NCI-H2171 treated with DMSO at 0.1 percent for 48 hours (cell line): ENCODE measurements around the gene CHL1.

ENCODE experiments used
- DNase-seq: peaks from one replicate; lab custom pipeline; 2025; lab: John Stamatoyannopoulos, UW

Gene CHL1, protein sequence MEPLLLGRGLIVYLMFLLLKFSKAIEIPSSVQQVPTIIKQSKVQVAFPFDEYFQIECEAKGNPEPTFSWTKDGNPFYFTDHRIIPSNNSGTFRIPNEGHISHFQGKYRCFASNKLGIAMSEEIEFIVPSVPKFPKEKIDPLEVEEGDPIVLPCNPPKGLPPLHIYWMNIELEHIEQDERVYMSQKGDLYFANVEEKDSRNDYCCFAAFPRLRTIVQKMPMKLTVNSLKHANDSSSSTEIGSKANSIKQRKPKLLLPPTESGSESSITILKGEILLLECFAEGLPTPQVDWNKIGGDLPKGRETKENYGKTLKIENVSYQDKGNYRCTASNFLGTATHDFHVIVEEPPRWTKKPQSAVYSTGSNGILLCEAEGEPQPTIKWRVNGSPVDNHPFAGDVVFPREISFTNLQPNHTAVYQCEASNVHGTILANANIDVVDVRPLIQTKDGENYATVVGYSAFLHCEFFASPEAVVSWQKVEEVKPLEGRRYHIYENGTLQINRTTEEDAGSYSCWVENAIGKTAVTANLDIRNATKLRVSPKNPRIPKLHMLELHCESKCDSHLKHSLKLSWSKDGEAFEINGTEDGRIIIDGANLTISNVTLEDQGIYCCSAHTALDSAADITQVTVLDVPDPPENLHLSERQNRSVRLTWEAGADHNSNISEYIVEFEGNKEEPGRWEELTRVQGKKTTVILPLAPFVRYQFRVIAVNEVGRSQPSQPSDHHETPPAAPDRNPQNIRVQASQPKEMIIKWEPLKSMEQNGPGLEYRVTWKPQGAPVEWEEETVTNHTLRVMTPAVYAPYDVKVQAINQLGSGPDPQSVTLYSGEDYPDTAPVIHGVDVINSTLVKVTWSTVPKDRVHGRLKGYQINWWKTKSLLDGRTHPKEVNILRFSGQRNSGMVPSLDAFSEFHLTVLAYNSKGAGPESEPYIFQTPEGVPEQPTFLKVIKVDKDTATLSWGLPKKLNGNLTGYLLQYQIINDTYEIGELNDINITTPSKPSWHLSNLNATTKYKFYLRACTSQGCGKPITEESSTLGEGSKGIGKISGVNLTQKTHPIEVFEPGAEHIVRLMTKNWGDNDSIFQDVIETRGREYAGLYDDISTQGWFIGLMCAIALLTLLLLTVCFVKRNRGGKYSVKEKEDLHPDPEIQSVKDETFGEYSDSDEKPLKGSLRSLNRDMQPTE (N-terminal part only)

DNA sequence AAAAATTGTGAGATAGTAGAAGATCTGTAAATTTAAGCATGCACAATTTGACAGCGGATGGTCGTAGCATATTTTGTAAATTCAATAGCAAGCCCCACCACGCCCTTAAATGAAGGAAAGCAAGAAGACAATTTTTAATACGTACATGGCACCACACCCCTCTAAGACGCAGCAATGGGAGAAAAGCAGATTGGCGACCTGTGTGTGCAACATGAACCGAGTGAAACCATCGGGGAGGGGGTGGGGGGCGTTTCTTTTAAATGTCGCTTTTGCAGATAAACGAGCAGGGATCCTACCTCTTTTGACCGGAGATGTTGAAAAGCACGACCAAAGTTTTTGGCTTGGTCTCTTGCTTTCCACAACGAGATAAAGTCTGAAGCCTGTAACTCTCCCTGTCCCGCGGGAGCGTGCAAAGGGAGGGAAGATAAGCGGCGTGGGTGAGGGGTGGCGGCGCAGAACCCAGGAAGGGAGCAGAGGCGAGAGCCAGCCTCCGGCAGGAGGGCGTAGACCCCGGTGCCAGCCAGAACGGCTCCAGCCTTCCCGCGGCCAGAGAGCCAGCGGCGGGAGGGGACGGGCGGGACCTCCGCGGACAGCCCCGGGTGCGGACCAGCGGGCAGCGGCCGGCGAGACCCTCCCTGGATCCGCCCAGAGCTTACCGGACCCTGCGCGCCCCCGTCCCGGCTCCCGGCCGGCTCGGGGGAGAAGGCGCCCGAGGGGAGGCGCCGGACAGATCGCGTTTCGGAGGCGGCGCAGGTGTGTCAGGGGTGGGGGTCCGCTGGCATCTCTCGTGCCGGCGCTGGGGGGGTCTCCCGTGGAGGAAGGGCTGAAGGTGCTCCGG is at the start of gene CHL1:
CHL1 (plus strand) TSS at position 453 of the 838 bp plus-strand sequence. CDS start 123,014 bp downstream, outside the sequence.
- no peak for DNase-seq

DNA sequence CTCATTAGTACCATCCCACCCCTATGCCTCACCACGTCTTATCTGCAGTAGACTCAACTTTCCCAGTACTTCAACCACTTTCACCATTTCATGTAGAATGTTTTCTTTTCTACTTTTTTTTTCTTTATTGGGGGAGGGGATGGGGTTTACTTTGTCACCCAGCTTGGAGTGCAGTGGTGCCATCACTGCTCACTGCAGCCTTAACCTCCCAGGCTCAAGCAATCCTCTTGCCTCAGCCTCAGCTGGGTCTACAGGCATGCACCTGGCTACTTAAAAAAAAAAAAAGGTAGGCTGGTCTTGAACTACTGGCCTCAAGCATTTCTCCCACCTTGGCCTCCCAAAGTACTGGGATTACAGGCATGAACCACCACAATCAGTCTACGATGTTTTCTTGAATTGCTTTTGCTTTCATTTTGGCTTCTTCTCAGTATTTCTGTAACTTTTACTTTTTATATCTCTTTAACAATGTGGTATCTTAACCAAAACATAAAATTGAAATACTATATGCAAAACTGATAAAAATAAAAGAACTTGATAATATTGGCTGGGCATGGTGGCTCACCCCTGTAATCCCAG is 44.9 kb upstream of the CHL1 start:
- DNase-seq: no peak

DNA sequence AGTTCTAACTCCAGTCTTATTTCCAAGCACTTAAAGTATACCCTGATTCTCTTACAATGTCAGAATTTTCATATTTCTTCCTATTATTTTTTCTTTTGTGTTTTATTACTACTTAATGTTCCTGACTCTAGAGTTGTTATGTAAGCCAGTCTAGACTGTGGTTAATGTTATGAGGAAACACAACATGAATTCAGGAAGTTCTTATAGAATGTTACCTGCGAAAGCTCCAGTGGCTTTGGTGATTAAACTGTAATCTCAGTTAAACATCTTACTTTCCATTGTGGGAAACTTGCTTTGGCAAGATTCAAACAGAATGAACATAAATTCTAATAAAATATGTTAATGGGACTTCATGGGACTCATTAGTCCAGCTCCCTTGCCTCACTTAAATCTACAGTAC is 36.6 kb upstream of the CHL1 start:
- no peak for DNase-seq

DNA sequence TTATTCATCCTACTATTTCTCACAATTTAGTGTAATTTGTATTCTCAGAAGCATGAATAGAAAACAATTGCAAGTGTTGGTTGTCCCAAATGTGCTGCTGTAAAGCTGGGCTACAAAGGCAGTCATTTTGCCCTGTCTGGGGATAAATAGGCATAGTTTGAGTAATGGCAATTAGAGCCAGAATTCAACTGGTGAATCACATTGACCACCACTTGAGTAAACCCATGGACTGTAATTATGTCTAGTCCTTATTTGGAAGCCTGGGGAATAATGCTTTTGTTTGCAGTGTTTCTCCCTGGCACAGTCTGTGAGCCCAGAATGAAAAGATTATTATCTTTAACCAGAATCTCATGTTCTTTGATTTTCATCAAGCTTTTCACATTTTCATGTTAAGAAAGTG is 30.5 kb upstream of the CHL1 start:
- DNase-seq: no peak

DNA sequence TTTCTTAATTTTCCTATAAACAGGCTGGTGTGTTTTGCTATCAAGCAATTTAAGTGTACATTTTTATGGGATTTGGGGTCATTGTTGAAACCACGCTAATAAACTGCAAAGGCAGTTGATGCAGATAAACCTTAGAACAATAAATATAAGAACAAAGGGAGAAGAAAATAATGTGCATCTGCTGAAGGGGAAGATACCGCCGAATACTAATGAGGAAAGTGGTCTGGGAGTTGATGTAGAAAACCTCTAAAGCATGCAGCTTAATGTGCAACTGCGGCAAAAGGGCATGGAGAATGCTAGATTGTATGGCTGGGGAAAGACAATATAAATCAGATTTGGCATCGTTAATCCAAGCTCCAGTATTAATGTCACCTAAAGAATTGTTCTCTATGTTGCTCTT is 29.8 kb upstream of the CHL1 start:
- DNase-seq: no peak

DNA sequence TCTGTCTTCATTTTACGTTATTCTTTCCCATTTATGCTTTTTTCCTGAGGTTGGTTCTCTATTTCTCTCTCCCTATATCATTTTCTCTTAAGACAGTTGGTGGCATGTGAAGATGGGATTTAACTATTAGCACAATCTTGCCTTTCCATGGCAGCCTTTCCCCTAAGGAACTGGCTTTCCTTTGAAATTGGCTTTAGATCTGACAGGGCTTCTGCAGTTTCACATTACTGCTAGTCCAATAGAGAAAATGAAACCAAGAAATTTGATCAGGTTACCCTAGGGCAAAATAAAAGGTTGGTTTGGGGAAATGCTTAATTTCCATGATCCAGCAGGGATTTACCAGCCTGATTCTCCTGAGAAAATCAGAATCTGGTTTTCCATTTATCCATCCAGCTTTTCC is 22.7 kb upstream of the CHL1 start:
- DNase-seq: no peak

DNA sequence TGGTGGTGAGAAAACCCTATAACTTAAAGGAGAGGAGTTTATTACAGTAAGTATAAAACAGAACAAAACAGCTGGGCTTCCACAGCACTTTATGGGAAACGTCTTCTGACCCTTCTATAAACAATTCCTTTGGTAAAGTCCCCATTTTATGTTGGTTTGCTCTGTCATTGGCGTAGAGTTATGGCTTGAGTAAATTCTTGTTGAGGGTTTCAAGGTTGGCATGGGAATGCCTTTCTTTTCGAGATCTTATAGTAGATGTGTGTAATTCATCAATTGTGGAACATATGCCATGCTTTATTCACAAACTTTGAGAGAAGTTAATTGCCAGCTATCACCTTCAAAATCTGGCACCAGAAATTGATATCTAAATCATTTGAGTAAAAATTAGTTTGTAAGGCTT is 11.6 kb upstream of the CHL1 start:
- DNase-seq: no peak

DNA sequence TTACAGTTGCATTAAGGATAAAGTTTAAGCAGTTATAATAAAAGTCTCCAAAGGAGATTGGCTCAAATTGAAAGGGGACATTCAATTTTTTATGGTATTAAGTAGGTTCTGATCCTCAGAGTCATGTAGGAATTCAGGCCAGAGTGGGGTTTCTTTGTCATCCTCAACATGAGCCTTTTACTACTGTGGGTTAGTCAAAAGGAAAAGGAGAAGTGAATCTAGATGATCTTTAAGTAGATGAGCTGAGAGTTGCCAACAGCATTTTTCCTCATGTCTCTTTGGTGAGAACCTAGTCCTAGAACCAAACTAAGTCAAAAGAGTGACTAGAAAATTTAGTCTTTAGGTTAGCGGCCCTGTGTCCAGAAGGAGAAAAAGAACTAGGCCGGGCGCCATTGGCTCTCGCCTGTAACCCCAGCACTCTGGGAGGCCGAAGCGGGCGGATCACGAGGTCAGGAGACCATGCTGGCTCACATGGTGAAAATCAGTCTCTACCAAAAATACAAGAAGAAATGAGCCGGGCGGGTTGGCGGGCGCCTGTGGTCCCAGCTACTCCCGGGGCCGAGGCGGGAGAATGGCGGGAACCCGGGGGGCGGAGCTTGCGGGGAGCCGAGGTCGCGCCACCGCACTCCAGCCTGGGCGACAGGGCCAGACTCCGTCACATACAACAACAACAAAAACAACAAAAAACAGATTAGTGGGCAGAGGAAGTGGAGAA is 4.2 kb upstream of the CHL1 start:
- no peak for DNase-seq

DNA sequence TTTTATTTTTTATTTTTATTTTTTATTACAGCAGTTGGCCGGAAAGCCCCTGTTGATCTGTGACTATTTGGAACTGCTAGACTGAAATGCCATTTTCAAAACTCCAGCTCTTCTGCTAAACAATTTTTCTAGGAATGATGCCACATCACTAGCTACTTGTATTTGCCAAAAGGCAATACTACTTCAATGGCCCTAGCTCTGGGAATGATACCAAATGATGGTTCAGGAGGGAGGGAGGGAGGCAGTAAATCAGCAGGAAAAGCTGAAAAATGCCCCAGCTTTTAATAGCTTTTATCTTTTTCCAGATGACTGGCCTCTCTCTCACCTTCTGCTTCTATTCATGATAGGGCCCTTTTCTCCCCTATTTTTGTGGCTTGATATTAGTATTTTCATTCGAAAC is 2.6 kb upstream of the CHL1 start:
- DNase-seq: no peak

DNA sequence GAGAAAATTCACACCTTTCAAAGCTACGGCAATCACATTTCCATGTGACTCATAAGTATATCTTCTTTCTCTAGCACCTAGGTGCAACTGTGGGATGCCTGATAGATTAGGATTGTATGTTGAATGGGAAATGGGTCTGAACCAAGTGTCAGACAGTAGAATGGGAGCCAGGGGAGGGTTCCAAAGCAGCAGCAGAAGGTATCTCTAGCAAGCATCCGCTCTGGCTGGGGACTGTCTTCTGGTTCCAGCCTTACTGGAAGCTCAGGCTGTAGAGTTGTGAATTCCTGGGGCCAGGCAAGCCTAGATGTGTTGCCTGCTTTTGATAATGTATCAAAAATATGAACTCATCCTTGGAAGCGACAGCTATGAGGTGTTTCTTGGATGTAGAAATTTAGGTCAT is 2.1 kb upstream of the CHL1 start:
- DNase-seq: no peak

DNA sequence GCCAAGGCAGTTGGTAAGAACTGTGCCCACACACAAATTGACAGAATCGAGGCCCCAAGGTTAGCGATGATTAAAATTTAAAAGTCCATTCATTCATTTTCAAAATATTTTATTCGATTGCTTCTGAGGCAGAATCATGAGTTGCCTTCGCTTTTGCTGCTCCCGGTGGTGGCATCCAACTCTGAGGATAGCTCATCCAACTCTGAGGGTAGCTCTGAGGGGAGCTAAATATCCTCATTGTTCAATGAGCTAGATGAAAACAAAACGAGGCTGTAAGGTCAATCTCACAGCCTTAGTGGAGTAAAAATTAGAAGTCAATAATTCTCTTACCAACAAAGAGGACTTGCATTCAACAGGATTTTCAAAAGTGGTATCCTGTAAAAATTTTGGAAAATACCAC is 897 bp upstream of the CHL1 start:
- no peak for DNase-seq

DNA sequence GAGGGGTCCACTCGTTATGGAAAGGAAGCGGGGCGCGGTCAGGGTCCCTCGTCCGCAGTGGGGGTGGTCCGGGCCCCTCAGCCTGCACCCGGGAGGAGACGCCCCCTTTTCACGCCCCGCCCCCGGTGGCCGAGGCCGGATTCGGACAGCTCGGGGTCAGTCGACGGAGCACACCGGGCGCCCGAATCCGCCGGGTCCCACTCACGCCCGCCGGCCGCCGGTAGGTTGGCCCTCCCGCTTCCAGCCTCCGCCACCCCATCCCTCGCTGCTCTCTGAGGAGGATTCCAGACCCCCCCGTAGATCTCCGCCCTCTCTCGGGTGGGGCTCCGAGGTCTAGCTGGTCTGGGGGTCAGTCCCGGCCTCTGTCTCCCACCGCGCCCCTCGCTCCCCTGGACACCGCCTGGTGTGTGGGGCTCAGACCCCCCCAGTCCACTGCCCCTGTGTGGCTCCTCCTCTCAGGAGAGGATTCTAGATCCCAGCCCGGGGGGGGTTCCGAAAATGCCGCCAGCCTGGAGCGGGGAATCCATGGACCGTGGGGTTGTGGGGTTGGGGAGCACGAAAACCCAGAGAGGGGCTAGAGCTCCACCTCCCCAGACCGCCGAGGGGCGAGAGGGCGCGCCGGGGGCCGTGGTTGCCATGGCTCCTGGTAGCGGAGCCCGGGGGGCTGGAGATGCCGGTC is 725 bp downstream of the CHL1 start:
- DNase-seq: no peak

DNA sequence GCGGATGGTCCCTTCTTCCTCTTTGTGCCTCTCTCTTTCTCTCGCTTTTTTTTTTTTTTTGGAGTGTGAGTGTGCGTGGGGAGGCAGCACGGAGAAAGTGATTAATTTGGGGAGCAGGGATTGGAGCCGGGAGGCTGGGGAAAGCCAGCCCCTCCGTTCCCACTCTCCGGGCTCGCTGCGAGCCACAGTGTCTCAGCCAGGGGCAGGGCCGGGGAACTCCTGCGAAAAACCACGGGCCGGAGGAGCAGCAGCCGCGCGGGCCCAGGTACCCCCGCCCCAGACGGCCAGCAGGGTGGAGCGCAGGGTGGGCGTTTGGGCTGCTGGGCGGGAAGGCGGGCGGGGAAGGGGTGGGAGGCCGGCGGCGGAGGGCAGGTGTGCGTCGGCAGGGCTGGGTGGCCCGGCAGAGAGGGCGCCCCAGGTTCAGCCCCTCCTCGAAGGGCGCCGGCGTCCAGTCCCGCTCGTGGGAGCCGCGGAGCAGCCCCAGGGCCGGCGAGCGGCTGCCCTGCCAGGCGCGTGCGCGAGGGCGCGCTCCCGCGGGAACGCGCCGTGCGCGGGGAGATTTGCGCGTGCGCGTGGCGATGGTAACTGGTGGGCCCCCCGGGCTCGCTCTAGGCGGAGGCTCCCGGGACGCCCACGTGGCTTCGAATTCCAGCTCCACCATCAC is 1.4 kb downstream of the CHL1 start:
- DNase-seq: no peak

DNA sequence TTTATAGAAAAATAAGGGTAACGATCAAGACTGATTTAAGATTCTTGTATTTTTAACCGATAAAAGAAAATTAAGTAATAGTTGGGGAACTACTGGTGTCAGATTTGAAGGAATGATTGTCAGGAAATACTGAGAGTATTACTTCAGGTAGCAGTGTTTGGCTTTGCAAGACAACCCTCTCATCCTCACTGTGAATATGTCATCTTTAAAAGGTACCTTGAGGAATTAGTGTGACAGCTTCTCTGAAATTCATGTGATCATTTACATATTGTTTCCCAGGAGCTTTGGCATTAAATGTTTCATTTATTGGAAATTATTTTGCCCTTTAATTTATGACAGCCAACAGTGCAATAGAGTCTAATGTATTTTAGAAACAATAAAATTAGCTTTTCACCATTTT is 3.3 kb downstream of the CHL1 start:
- no peak for DNase-seq

DNA sequence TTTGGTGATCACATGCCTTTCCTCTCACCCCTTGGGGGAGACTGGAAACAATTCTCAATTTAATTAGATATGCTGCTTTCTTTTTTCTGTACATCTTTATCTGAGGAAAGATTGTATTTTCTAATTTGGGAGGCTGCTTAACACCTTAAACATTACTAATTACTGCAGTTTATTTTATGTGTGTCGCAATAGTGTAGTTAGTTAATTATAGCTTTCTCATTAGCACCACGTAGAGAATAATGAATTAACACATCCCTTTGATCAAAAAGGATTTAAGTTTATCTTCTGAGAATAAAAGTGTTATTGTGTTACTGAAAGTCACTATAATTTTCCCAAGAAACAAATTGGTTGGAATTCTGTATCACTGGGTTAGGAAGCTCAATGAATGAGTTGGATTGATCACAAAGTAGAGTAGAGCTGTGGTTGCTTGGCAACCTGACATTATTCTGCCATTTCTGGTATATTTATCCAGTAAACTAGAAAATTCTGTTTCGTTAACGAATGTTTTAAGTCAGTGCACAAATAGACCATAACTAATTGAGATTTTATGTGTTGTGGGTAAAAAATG is 4.3 kb downstream of the CHL1 start:
- DNase-seq: no peak

DNA sequence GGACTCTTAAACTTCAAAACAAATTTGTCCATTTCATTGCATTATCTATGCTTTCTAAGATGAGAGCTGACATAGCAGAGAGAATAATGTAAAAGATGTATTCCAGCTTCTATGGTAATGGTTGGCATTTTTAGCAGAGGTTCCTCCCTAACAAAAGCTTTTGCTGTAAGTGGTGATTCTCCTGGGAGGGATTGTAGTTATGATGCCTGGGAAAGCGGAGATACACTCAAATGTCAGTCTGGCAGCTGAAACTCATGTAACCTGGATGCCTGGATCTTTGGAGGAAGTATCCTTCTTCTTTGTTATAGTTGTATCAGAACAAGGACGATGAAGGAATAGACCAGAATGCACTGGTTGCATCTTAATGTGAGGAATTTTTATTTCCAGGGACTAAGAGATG is 7.5 kb downstream of the CHL1 start:
- DNase-seq: no peak

DNA sequence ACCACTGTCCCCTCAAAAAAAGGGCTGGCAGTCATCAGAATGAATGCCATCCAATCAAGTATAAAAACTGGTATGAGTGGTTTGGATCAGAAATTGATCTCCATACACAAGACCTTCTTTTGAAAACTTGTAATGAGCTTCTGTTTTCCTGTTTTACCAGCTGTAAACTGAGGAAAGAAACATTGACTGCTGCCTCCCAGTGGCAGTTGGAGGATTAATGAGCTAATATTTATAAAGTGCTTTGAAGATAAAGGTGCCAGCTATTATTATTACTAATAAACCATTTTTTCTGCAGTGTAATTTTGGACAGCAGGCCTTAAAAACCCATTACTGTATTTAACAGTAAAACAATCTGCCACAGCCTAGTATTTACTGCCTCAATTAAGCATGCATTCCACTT is 11.4 kb downstream of the CHL1 start:
- no peak for DNase-seq

DNA sequence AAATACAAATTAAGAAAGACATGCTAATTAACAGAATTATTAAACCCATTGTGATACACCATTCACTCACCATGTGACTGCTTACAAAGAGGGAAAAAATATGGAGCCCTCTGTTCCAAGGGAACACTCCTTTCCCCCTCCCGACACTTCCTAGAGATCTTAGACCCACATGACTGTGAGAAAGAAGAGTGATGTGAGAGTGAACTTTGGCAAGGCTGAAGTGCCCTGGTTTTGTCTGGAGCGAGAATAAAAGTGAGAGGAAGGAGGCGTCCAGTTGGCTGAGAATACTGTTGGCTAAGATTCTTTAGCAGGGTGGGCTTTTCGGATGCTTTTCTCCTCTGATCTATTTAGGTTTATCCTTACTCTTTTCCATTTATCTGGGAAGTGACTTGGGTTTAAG is 14.1 kb downstream of the CHL1 start:
- DNase-seq: no peak

DNA sequence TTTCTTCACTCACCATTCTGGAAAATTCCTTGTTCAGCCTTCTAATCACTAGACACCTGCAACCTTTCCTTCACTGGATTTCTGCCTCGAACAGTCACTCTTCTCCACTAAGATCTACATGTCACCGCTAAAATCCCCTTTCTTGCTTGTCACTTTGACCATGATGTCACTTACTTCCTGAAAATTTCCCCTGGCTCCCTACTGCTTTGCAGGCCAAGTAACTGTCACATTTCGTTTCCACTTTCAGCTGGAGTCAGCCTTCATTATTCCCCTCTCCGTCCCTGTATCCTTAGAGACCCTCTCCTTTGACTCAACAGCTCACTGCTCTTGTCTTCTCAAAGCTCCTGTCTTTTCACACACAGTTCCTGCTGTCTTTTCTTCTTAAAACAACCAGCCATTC is 15.9 kb downstream of the CHL1 start:
- no peak for DNase-seq
